HG03575 (cell line): ENCODE results near the gene HDAC4.
A peak's percentile ranks its signal among the peaks of the same experiment; 100 is the strongest.

ENCODE experiments used
- ATAC-seq: cut with Tn5 transposase; IDR thresholded peaks from one replicate; pipeline ENCODE4 v1.9.1; 2021; ENCODE audit not compliant: unreplicated experiment, insufficient number of reproducible peaks, low FRiP score; ENCODE audit errors: extremely low read depth

Gene HDAC4

GRCh38 chr2:239268082-239268481 is 132.7 kb downstream of the HDAC4 start:
- ATAC-seq = no peak

GRCh38 chr2:239267288-239267951 is 133.4 kb downstream of the HDAC4 start:
- peak; percentile 77 for ATAC-seq

- ATAC-seq = no peak
Measured at GRCh38 chr2:239266779-239267287, 134.0 kb downstream of the HDAC4 start.

- ATAC-seq = no peak
Measured at GRCh38 chr2:239266434-239266766, 134.4 kb downstream of the HDAC4 start.

GRCh38 chr2:239265681-239266433 is 135.0 kb downstream of the HDAC4 start:
- no peak for ATAC-seq

GRCh38 chr2:239264838-239265651 is 135.8 kb downstream of the HDAC4 start:
- no peak for ATAC-seq

GRCh38 chr2:239264492-239264837 is 136.4 kb downstream of the HDAC4 start:
- ATAC-seq = no peak

- no peak for ATAC-seq
Measured at GRCh38 chr2:239263669-239264491, 136.9 kb downstream of the HDAC4 start.

GRCh38 chr2:239263231-239263630 is 137.6 kb downstream of the HDAC4 start:
- ATAC-seq = no peak

- no peak for ATAC-seq
Measured at GRCh38 chr2:239262484-239263230, 138.2 kb downstream of the HDAC4 start.

- no peak for ATAC-seq
Measured at GRCh38 chr2:239261796-239262483, 138.9 kb downstream of the HDAC4 start.

- ATAC-seq = no peak
Measured at GRCh38 chr2:239261356-239261755, 139.5 kb downstream of the HDAC4 start.

- ATAC-seq = no peak
Measured at GRCh38 chr2:239260546-239261327, 140.1 kb downstream of the HDAC4 start.

GRCh38 chr2:239259603-239260298 is 141.1 kb downstream of the HDAC4 start:
- ATAC-seq = no peak

GRCh38 chr2:239259173-239259572 is 141.6 kb downstream of the HDAC4 start:
- ATAC-seq = no peak

GRCh38 chr2:239258248-239258647 is 142.6 kb downstream of the HDAC4 start:
- no peak for ATAC-seq
